Trophoblast cell (in vitro differentiated cells and primary cell): Measurements from ENCODE around the gene GDI2.

ENCODE experiments used
- DNase-seq, 2 donors: peaks; one replicate each; pipeline ENCODE4 v3.0.0-alpha.2; 2016
- H2AFZ ChIP-seq: 2 replicates; pipeline ENCODE4 v1.6.1; 2013; ENCODE audit warnings: low read length, moderate library complexity, mild to moderate bottlenecking; ENCODE audit not compliant: insufficient read depth, poor library complexity
- H2AK5ac ChIP-seq: 2 replicates; pipeline ENCODE4 v1.6.1; 2013; ENCODE audit warnings: mild to moderate bottlenecking, low read length
- H2BK120ac ChIP-seq: 2 replicates; pipeline ENCODE4 v1.6.1; 2013; ENCODE audit warnings: low read length, mild to moderate bottlenecking, moderate library complexity; ENCODE audit not compliant: insufficient read depth, poor library complexity
- H2BK12ac ChIP-seq: 2 replicates; pipeline ENCODE4 v1.6.1; 2013; ENCODE audit warnings: mild to moderate bottlenecking, low read length, moderate library complexity
- H2BK5ac ChIP-seq: 2 replicates; pipeline ENCODE4 v1.6.1; 2013; ENCODE audit warnings: low read length, low read depth, moderate library complexity, mild to moderate bottlenecking; ENCODE audit not compliant: poor library complexity
- H3K14ac ChIP-seq: 2 replicates; pipeline ENCODE4 v1.6.1; 2013; ENCODE audit warnings: mild to moderate bottlenecking, low read length
- H3K18ac ChIP-seq: 2 replicates; pipeline ENCODE4 v1.6.1; 2013; ENCODE audit warnings: mild to moderate bottlenecking, low read length
- H3K23ac ChIP-seq: 2 replicates; pipeline ENCODE4 v1.6.1; 2013; ENCODE audit warnings: low read length
- H3K27ac ChIP-seq: 2 replicates; pipeline ENCODE4 v1.5.1; 2013; ENCODE audit warnings: low read depth, mild to moderate bottlenecking, inconsistent platforms, low read length, moderate library complexity
- H3K27me3 ChIP-seq: 2 replicates; pipeline ENCODE4 v1.6.1; 2013; ENCODE audit warnings: inconsistent platforms, mild to moderate bottlenecking, low read length, moderate library complexity; ENCODE audit not compliant: insufficient read depth
- H3K36me3 ChIP-seq, 2 experiments: 1 replicate in 1 of 2; 2 replicates in 1 of 2; pipeline ENCODE4 v1.6.1; 2013; ENCODE audit warnings: low read length in 2 of 2, mild to moderate bottlenecking in 2 of 2, moderate library complexity in 1 of 2; ENCODE audit not compliant: insufficient read depth in 2 of 2, control insufficient read depth in 1 of 2
- H3K4ac ChIP-seq: 2 replicates; pipeline ENCODE4 v1.6.1; 2013; ENCODE audit warnings: low read depth, mild to moderate bottlenecking, low read length, moderate library complexity
- H3K4me1 ChIP-seq, 2 experiments: 1 replicate in 1 of 2; 2 replicates in 1 of 2; pipeline ENCODE4 v1.6.1; 2013; ENCODE audit warnings: low read length in 2 of 2, mild to moderate bottlenecking in 2 of 2, moderate library complexity in 1 of 2; ENCODE audit not compliant: insufficient read depth in 2 of 2, control insufficient read depth in 1 of 2
- H3K4me2 ChIP-seq: 2 replicates; pipeline ENCODE4 v1.6.1; 2013; ENCODE audit warnings: inconsistent platforms, mild to moderate bottlenecking, low read length, moderate library complexity
- H3K4me3 ChIP-seq: 2 replicates; pipeline ENCODE4 v1.5.1; 2013; ENCODE audit warnings: mild to moderate bottlenecking, low read depth, low read length, inconsistent platforms
- H3K79me1 ChIP-seq: one replicate; pipeline ENCODE4 v1.6.1; 2013; ENCODE audit warnings: low read length
- H3K79me2 ChIP-seq: 2 replicates; pipeline ENCODE4 v1.6.1; 2013; ENCODE audit warnings: low read length, mild to moderate bottlenecking; ENCODE audit not compliant: control insufficient read depth, insufficient read depth, poor library complexity
- H3K9ac ChIP-seq: 2 replicates; pipeline ENCODE4 v1.6.1; 2013; ENCODE audit warnings: mild to moderate bottlenecking, low read length
- H3K9me3 ChIP-seq: 2 replicates; pipeline ENCODE4 v1.6.1; 2013; ENCODE audit warnings: low read depth, mild to moderate bottlenecking, control low read depth, inconsistent platforms, low read length; ENCODE audit not compliant: insufficient read depth
- H4K12ac ChIP-seq: 2 replicates; pipeline ENCODE4 v1.6.1; 2013; ENCODE audit warnings: low read depth, mild to moderate bottlenecking, low read length, moderate library complexity
- H4K8ac ChIP-seq: 2 replicates; pipeline ENCODE4 v1.6.1; 2013; ENCODE audit warnings: low read depth, mild to moderate bottlenecking, low read length, moderate library complexity
- H4K91ac ChIP-seq: one replicate; pipeline ENCODE4 v1.6.1; 2013; ENCODE audit warnings: low read depth, mild to moderate bottlenecking, low read length, moderate library complexity
- WGBS: extraction: QIAGEN DNeasy Blood & Tissue Kit; methylation state at CpG from one replicate; pipeline ENCODE4 v1.1.7; 2013; ENCODE audit warnings: missing lambda C conversion rate; ENCODE audit not compliant: insufficient read length, insufficient coverage; ENCODE audit errors: extremely low coverage; 5-methylcytosine and 5-hydroxymethylcytosine counted together

GDI2 gene

GRCh38 chr10:5741276-5741675 is 72.0 kb downstream of the GDI2 start:
- no peak overlapping the region for H3K27ac ChIP-seq
- H4K8ac ChIP-seq = no peak overlapping the region
- H3K9me3 ChIP-seq = no peaks in the 10 kb centered on the region
- no peak overlapping the region for H3K4ac ChIP-seq
- no peak overlapping the region for H3K9ac ChIP-seq
- no peak overlapping the region for H2BK12ac ChIP-seq
- H3K79me1 ChIP-seq = no peaks in the 10 kb centered on the region
- H3K18ac ChIP-seq = no peak overlapping the region
- no peak overlapping the region for H4K91ac ChIP-seq
- no peak overlapping the region for H2BK5ac ChIP-seq
- no CpG with 5 or more reads among the region's 1 CpG for WGBS
- H3K4me2 ChIP-seq = no peak overlapping the region
- H2BK120ac ChIP-seq = no peak overlapping the region
- H2AK5ac ChIP-seq = no peak overlapping the region
- no peaks in the 10 kb centered on the region for H3K27me3 ChIP-seq
- no peak overlapping the region for H3K23ac ChIP-seq
- no peak overlapping the region for H3K14ac ChIP-seq
- H3K4me1 ChIP-seq = no peaks in the 10 kb centered on the region
- peaks cover 7 to 13% of the 10 kb centered on the region in 2 experiments for H3K36me3 ChIP-seq
- no peak overlapping the region for H3K4me3 ChIP-seq
- H4K12ac ChIP-seq = no peak overlapping the region
- H3K79me2 ChIP-seq = no peaks in the 10 kb centered on the region
- no peak for DNase-seq
- no peak overlapping the region for H2AFZ ChIP-seq

- Histone ChIP-seq H3K4me1 (no peaks in the 10 kb centered on the region), H2BK12ac (no peak overlapping the region), H3K14ac (no peak overlapping the region), H2BK5ac (no peak overlapping the region), H4K8ac (no peak overlapping the region), H3K4ac (no peak overlapping the region), H4K12ac (no peak overlapping the region), H3K36me3 (peaks cover 5 to 7% of the 10 kb centered on the region in 2 experiments), H2AK5ac (no peak overlapping the region), H3K79me2 (no peaks in the 10 kb centered on the region), H3K18ac (no peak overlapping the region), H3K23ac (no peak overlapping the region), H3K4me2 (no peak overlapping the region), H3K9me3 (no peaks in the 10 kb centered on the region), H3K79me1 (no peaks in the 10 kb centered on the region), H4K91ac (no peak overlapping the region), H2BK120ac (no peak overlapping the region), H3K9ac (no peak overlapping the region), H3K4me3 (no peak overlapping the region), H2AFZ (no peak overlapping the region), H3K27ac (no peak overlapping the region), H3K27me3 (no peaks in the 10 kb centered on the region)
- WGBS = no CpG with 5 or more reads among the region's 2 CpGs
- no peak for DNase-seq
Measured at GRCh38 chr10:5738427-5738826, 74.8 kb downstream of the GDI2 start.

GRCh38 chr10:5737352-5737751 is 75.9 kb downstream of the GDI2 start:
- Histone ChIP-seq H3K4ac (no peak overlapping the region), H3K23ac (no peak overlapping the region), H3K4me2 (no peak overlapping the region), H3K9me3 (no peaks in the 10 kb centered on the region), H3K14ac (no peak overlapping the region), H4K12ac (no peak overlapping the region), H2BK5ac (no peak overlapping the region), H2BK120ac (no peak overlapping the region), H3K18ac (no peak overlapping the region), H4K8ac (no peak overlapping the region), H3K9ac (no peak overlapping the region), H3K79me1 (no peaks in the 10 kb centered on the region), H3K27me3 (no peaks in the 10 kb centered on the region), H2AK5ac (no peak overlapping the region), H4K91ac (no peak overlapping the region), H3K27ac (no peak overlapping the region), H3K36me3 (peaks cover 9 to 10% of the 10 kb centered on the region in 2 experiments), H3K4me3 (no peak overlapping the region), H2AFZ (no peak overlapping the region), H3K4me1 (no peaks in the 10 kb centered on the region), H2BK12ac (no peak overlapping the region), H3K79me2 (no peaks in the 10 kb centered on the region)
- WGBS = no CpG with 5 or more reads among the region's 5 CpGs
- peak; percentile 12 to 32 for DNase-seq

GRCh38 chr10:5736591-5736990 is 76.6 kb downstream of the GDI2 start:
- Histone ChIP-seq H3K4me3 (no peak overlapping the region), H3K18ac (no peak overlapping the region), H3K9ac (no peak overlapping the region), H4K12ac (no peak overlapping the region), H3K27ac (no peak overlapping the region), H4K91ac (no peak overlapping the region), H3K4me1 (no peaks in the 10 kb centered on the region), H3K4ac (no peak overlapping the region), H3K27me3 (no peaks in the 10 kb centered on the region), H2AFZ (no peak overlapping the region), H3K23ac (no peak overlapping the region), H3K4me2 (no peak overlapping the region), H3K9me3 (no peaks in the 10 kb centered on the region), H3K79me2 (no peaks in the 10 kb centered on the region), H3K79me1 (no peaks in the 10 kb centered on the region), H2AK5ac (no peak overlapping the region), H2BK5ac (no peak overlapping the region), H2BK12ac (no peak overlapping the region), H3K14ac (no peak overlapping the region), H4K8ac (no peak overlapping the region), H3K36me3 (peaks cover 12 to 13% of the 10 kb centered on the region in 2 experiments), H2BK120ac (no peak overlapping the region)
- no peak for DNase-seq
- no CpG with 5 or more reads among the region's 1 CpG for WGBS
